Effector memory CD4-positive, alpha-beta T cell (primary cell): ENCODE measurements around the gene SMIM38.

Experiments used
- DNase-seq, 3 donors: peaks; one replicate each; pipeline ENCODE4 v3.0.0-alpha.2; 2020
- H3K27ac ChIP-seq: 2 replicates; pipeline ENCODE4 v1.7.0; 2013; ENCODE audit warnings: mild to moderate bottlenecking, low read length, moderate library complexity; ENCODE audit not compliant: insufficient read depth, poor library complexity, severe bottlenecking
- H3K27me3 ChIP-seq: replicated peaks from 2 replicates; pipeline ENCODE4 v1.7.0; 2013; ENCODE audit warnings: mild to moderate bottlenecking, low read length; ENCODE audit not compliant: insufficient read depth, control insufficient read depth, poor library complexity, severe bottlenecking
- H3K36me3 ChIP-seq: 2 replicates; pipeline ENCODE4 v1.7.0; 2013; ENCODE audit warnings: mild to moderate bottlenecking, low read length, moderate library complexity; ENCODE audit not compliant: control insufficient read depth, insufficient read depth
- H3K4me1 ChIP-seq: 2 replicates; pipeline ENCODE4 v1.7.0; 2013; ENCODE audit warnings: low read length, mild to moderate bottlenecking; ENCODE audit not compliant: control insufficient read depth, insufficient read depth, poor library complexity, severe bottlenecking
- H3K4me3 ChIP-seq: 2 replicates; pipeline ENCODE4 v1.7.0; 2013; ENCODE audit warnings: low read length, low read depth, mild to moderate bottlenecking; ENCODE audit not compliant: insufficient read depth, poor library complexity, severe bottlenecking
- H3K9me3 ChIP-seq: 2 replicates; pipeline ENCODE4 v1.7.0; 2013; ENCODE audit warnings: mild to moderate bottlenecking, low read length, moderate library complexity; ENCODE audit not compliant: control insufficient read depth

The SMIM38 gene

GRCh38 chr11:69113646-69114340 lies 41.9 kb upstream of the SMIM38 start:
- H3K27me3 ChIP-seq, result no peaks in the 10 kb centered on the region
- H3K4me3 ChIP-seq, result no peak overlapping the region
- no peaks in the 10 kb centered on the region for H3K9me3 ChIP-seq
- H3K27ac ChIP-seq, result no peak overlapping the region
- H3K36me3 ChIP-seq, result no peaks in the 10 kb centered on the region
- DNase-seq, result no peak
- no peaks in the 10 kb centered on the region for H3K4me1 ChIP-seq

GRCh38 chr11:69114362-69114761 lies 41.4 kb upstream of the SMIM38 start:
- Histone ChIP-seq H3K27ac (no peak overlapping the region), H3K9me3 (no peaks in the 10 kb centered on the region), H3K4me1 (no peaks in the 10 kb centered on the region), H3K4me3 (no peak overlapping the region), H3K36me3 (no peaks in the 10 kb centered on the region), H3K27me3 (no peaks in the 10 kb centered on the region)
- no peak for DNase-seq

GRCh38 chr11:69114811-69115523 lies 40.8 kb upstream of the SMIM38 start:
- H3K27ac ChIP-seq, result no peak overlapping the region
- H3K4me3 ChIP-seq, result no peak overlapping the region
- no peaks in the 10 kb centered on the region for H3K36me3 ChIP-seq
- no peaks in the 10 kb centered on the region for H3K9me3 ChIP-seq
- H3K4me1 ChIP-seq, result no peaks in the 10 kb centered on the region
- H3K27me3 ChIP-seq, result no peaks in the 10 kb centered on the region
- no peak for DNase-seq

- no peak overlapping the region for H3K27ac ChIP-seq
- no peaks in the 10 kb centered on the region for H3K36me3 ChIP-seq
- no peak for DNase-seq
- no peaks in the 10 kb centered on the region for H3K4me1 ChIP-seq
- H3K9me3 ChIP-seq, result no peaks in the 10 kb centered on the region
- no peak overlapping the region for H3K4me3 ChIP-seq
- no peaks in the 10 kb centered on the region for H3K27me3 ChIP-seq
These were observed 39.9 kb upstream of the SMIM38 start for GRCh38 chr11:69115586-69116560.

GRCh38 chr11:69116671-69117070 lies 39.1 kb upstream of the SMIM38 start:
- Histone ChIP-seq H3K4me1 (peaks cover 7% of the 10 kb centered on the region), H3K9me3 (no peaks in the 10 kb centered on the region), H3K27ac (no peak overlapping the region), H3K36me3 (no peaks in the 10 kb centered on the region), H3K4me3 (no peak overlapping the region), H3K27me3 (no peaks in the 10 kb centered on the region)
- no peak for DNase-seq

GRCh38 chr11:69119190-69119589 lies 36.5 kb upstream of the SMIM38 start:
- DNase-seq, result no peak
- no peaks in the 10 kb centered on the region for H3K36me3 ChIP-seq
- no peak overlapping the region for H3K4me3 ChIP-seq
- H3K9me3 ChIP-seq, result no peaks in the 10 kb centered on the region
- no peaks in the 10 kb centered on the region for H3K27me3 ChIP-seq
- no peak overlapping the region for H3K27ac ChIP-seq
- H3K4me1 ChIP-seq, result peaks cover 32% of the 10 kb centered on the region

- H3K27me3 ChIP-seq, result no peaks in the 10 kb centered on the region
- no peak overlapping the region for H3K4me3 ChIP-seq
- DNase-seq, result no peak
- peaks cover 33% of the 10 kb centered on the region for H3K4me1 ChIP-seq
- H3K27ac ChIP-seq, result no peak overlapping the region
- no peaks in the 10 kb centered on the region for H3K36me3 ChIP-seq
- no peaks in the 10 kb centered on the region for H3K9me3 ChIP-seq
These were observed 35.4 kb upstream of the SMIM38 start for GRCh38 chr11:69120096-69120875.

GRCh38 chr11:69121021-69121420 lies 34.7 kb upstream of the SMIM38 start:
- H3K4me1 ChIP-seq, result peaks cover 33% of the 10 kb centered on the region
- H3K27me3 ChIP-seq, result no peaks in the 10 kb centered on the region
- H3K27ac ChIP-seq, result no peak overlapping the region
- H3K9me3 ChIP-seq, result no peaks in the 10 kb centered on the region
- no peak for DNase-seq
- H3K4me3 ChIP-seq, result no peak overlapping the region
- no peaks in the 10 kb centered on the region for H3K36me3 ChIP-seq

GRCh38 chr11:69121621-69122325 lies 34.0 kb upstream of the SMIM38 start:
- H3K4me3 ChIP-seq, result no peak overlapping the region
- peaks cover 33% of the 10 kb centered on the region for H3K4me1 ChIP-seq
- DNase-seq, result no peak
- no peaks in the 10 kb centered on the region for H3K27me3 ChIP-seq
- no peaks in the 10 kb centered on the region for H3K36me3 ChIP-seq
- no peaks in the 10 kb centered on the region for H3K9me3 ChIP-seq
- H3K27ac ChIP-seq, result no peak overlapping the region
